Peyer's patch (tissue), 4 donors: Measurements from ENCODE around the gene MARCHF6. TPM values are rescaled to one million over a fixed set of nuclear protein-coding genes. Genes with fewer than 3 reads are reported as not detected.

Source experiments
- DNase-seq, 3 donors: peaks; one replicate each; pipeline ENCODE4 v3.0.0-alpha.2; 2017 to 2019
- H3K27ac ChIP-seq, 4 donors: fragments of 200-600 bp; sonication (generic); one replicate each; pipeline ENCODE4 v1.5.1; 2016 to 2019
- H3K27me3 ChIP-seq, 2 donors: fragments of 200-600 bp; sonication (generic); one replicate each; pipeline ENCODE4 v1.5.1; 2019
- H3K36me3 ChIP-seq, 3 donors: fragments of 200-600 bp; sonication (generic); one replicate each; pipeline ENCODE4 v1.5.1; 2016 to 2019
- H3K4me1 ChIP-seq, 4 donors: fragments of 200-600 bp; sonication (generic); one replicate each; pipeline ENCODE4 v1.5.1; 2016 to 2019
- H3K4me3 ChIP-seq, 4 donors: fragments of 200-600 bp; sonication (generic); 1 replicate in 3 of 4; 2 replicates in 1 of 4; pipeline ENCODE4 v1.5.1; 2016 to 2019; ENCODE audit warnings: mild to moderate bottlenecking in 1 of 4
- H3K9me3 ChIP-seq, 4 donors: fragments of 200-600 bp; sonication (generic); one replicate each; pipeline ENCODE4 v1.5.1; 2016 to 2019; ENCODE audit warnings: mild to moderate bottlenecking in 1 of 4
- CTCF ChIP-seq, 6 experiments: fragments of 450-650 bp in 4 of 6; fragments of 200-600 bp in 2 of 6; sonication (generic) in 1 of 6; IDR thresholded peaks; one replicate each; pipeline ENCODE4 v1.5.1; 2017 to 2019; ENCODE audit warnings: antibody characterized with exemption in 6 of 6, mild to moderate bottlenecking in 3 of 6, moderate library complexity in 1 of 6
- POLR2A ChIP-seq, 2 donors: fragments of 450-650 bp; IDR thresholded peaks; one replicate each; pipeline ENCODE4 v1.5.1; 2017; ENCODE audit warnings: antibody characterized with exemption in 2 of 2, mild to moderate bottlenecking in 2 of 2, moderate library complexity in 2 of 2
- small RNA-seq, 2 donors: library from RNA; depleted of rRNA; stranded (forward); fragments of <200 nt; gene quantifications; one replicate each; pipeline ENCODE3, GENCODE V24; 2016
- total RNA-seq, 4 donors: library from RNA; depleted of rRNA; stranded (reverse); fragments of >200 nt; gene quantifications; one replicate each; pipeline ENCODE4 v1.1.0, GENCODE V29; 2016

MARCHF6 gene
- total RNA-seq, 4 donors from 2014 or later = 88.3 to 228 (median 174) TPM

GRCh38 chr5:10396552-10396951 lies 43.1 kb downstream of the MARCHF6 start:
- TF ChIP-seq CTCF (IDR thresholded peaks at IDR 0.05) = no peak
- TF ChIP-seq POLR2A (IDR thresholded peaks at IDR 0.05) = no peak
- DNase-seq = no peak
- no peak overlapping the region for H3K27ac ChIP-seq
- no peak overlapping the region for H3K4me3 ChIP-seq
- H3K27me3 ChIP-seq = no peaks in the 10 kb centered on the region
- H3K9me3 ChIP-seq = no peaks in the 10 kb centered on the region
- H3K4me1 ChIP-seq = no peaks in the 10 kb centered on the region
- H3K36me3 ChIP-seq = peaks cover 0 to 69% (median 0%) of the 10 kb centered on the region in 3 donors

- no peak for DNase-seq
- Histone ChIP-seq H3K4me1 (no peaks in the 10 kb centered on the region), H3K9me3 (no peaks in the 10 kb centered on the region), H3K36me3 (peaks cover 0 to 69% (median 0%) of the 10 kb centered on the region in 3 donors), H3K4me3 (no peak overlapping the region), H3K27ac (no peak overlapping the region), H3K27me3 (no peaks in the 10 kb centered on the region)
- TF ChIP-seq CTCF (IDR thresholded peaks at IDR 0.05) (no peak), POLR2A (IDR thresholded peaks at IDR 0.05) (no peak)
Observed at GRCh38 chr5:10399839-10400238, 46.3 kb downstream of the MARCHF6 start.

- no peak overlapping the region for H3K27ac ChIP-seq
Observed at GRCh38 chr5:10400411-10400810, 46.9 kb downstream of the MARCHF6 start.

DNA sequence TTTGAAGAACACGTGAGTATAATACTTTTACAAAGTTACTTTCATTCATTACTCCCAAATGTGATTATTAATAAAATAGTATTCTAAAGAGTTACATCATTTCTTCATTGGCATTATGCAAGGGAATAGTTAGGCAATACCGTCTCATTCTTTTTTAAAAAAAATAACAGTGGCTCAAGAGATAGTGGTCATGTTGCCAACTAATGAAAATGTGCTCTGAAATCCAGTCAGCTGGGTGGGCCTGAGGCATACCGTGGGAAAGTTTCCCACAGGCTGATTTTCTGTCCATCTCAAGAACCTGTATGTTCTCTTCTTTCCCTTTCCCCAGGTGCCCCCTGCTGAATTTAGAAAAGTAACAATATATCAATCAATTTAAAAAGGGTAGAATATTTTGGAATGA lies 47.3 kb downstream of the MARCHF6 start:
- H3K27ac ChIP-seq = no peak overlapping the region
- H3K4me3 ChIP-seq = no peak overlapping the region
- no peaks in the 10 kb centered on the region for H3K4me1 ChIP-seq
- no peak for TF ChIP-seq POLR2A (IDR thresholded peaks at IDR 0.05)
- TF ChIP-seq CTCF (IDR thresholded peaks at IDR 0.05) = no peak
- peaks cover 0 to 69% (median 0%) of the 10 kb centered on the region in 3 donors for H3K36me3 ChIP-seq
- H3K27me3 ChIP-seq = no peaks in the 10 kb centered on the region
- H3K9me3 ChIP-seq = no peaks in the 10 kb centered on the region
- DNase-seq = no peak

More at GRCh38 chr5:10400411-10400810, 46.9 kb downstream of the MARCHF6 start:
- Histone ChIP-seq H3K4me3 (no peak overlapping the region), H3K4me1 (no peaks in the 10 kb centered on the region), H3K27me3 (no peaks in the 10 kb centered on the region), H3K9me3 (no peaks in the 10 kb centered on the region), H3K36me3 (peaks cover 0 to 69% (median 0%) of the 10 kb centered on the region in 3 donors)
- TF ChIP-seq POLR2A (IDR thresholded peaks at IDR 0.05) = no peak
- TF ChIP-seq CTCF (IDR thresholded peaks at IDR 0.05) = no peak
- no peak for DNase-seq

DNA sequence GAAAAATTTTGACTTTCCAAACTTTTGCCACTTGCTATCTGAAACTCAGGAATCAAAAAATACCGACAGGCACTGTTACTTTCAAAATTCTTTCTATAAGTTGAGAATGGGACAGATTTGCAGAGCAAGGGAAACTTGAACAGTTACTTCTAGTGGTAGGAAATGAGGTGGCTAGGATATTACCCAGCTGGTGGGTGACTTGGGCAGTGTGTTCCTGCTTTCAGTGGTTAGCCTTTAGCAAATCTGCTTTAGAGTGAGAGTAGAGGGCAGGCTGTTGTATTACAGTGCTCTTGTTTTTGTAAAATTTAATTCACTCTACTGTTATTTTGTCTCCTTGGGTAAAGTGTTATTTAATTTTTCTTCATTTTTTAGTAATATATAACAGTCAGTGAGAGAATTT lies 48.0 kb downstream of the MARCHF6 start:
- Histone ChIP-seq H3K4me3 (no peak overlapping the region), H3K27me3 (no peaks in the 10 kb centered on the region), H3K36me3 (peaks cover 0 to 69% (median 0%) of the 10 kb centered on the region in 3 donors), H3K4me1 (no peaks in the 10 kb centered on the region), H3K27ac (no peak overlapping the region), H3K9me3 (no peaks in the 10 kb centered on the region)
- DNase-seq = no peak
- TF ChIP-seq CTCF (IDR thresholded peaks at IDR 0.05) (no peak), POLR2A (IDR thresholded peaks at IDR 0.05) (no peak)

Small RNAs within 50 kb of the gene (small RNA-seq; reads per million reads assigned to genes)
- gene RF00019 = 0 reads per million in 2 donors

Other genes starting within 250 kb of the MARCHF6 start
- 10 to 100 TPM; 14.9 to 25.6 (median 21.3) TPM for gene ATPSCKMT, start 103.8 kb upstream of the MARCHF6 start, total RNA-seq
- gene CCT5, start 103.4 kb upstream of the MARCHF6 start, total RNA-seq = 100 to 1,000 TPM in 1 of 4 donors, 10 to 100 TPM in 3; 61.9 to 113 (median 81.0) TPM
- gene CMBL, start 45.8 kb upstream of the MARCHF6 start, total RNA-seq = 100 to 1,000 TPM in 3 of 4 donors, 10 to 100 TPM in 1; 17.3 to 166 (median 120) TPM
- gene ROPN1L, start 88.2 kb downstream of the MARCHF6 start, total RNA-seq = 1 to 10 TPM in 1 of 4 donors, not detected in 3; 1.7 TPM
- 1 to 10 TPM in 3 of 4 donors, under 1 TPM in 1; 0.70 to 6.6 (median 3.6) TPM for gene ANKRD33B, start 210.4 kb downstream of the MARCHF6 start, total RNA-seq